HG03439 (cell line): ENCODE results near the gene ETV7.
"Not testable (repeated sequence)": the region's sequence is repeated elsewhere in the genome, so short reads cannot be mapped to it uniquely, and the experiment has no call there.

ENCODE experiments used
- ATAC-seq: cut with Tn5 transposase; IDR thresholded peaks from one replicate; pipeline ENCODE4 v1.9.1; 2021; ENCODE audit warnings: mild to moderate bottlenecking, moderate library complexity; ENCODE audit not compliant: unreplicated experiment

ETV7 gene

DNA sequence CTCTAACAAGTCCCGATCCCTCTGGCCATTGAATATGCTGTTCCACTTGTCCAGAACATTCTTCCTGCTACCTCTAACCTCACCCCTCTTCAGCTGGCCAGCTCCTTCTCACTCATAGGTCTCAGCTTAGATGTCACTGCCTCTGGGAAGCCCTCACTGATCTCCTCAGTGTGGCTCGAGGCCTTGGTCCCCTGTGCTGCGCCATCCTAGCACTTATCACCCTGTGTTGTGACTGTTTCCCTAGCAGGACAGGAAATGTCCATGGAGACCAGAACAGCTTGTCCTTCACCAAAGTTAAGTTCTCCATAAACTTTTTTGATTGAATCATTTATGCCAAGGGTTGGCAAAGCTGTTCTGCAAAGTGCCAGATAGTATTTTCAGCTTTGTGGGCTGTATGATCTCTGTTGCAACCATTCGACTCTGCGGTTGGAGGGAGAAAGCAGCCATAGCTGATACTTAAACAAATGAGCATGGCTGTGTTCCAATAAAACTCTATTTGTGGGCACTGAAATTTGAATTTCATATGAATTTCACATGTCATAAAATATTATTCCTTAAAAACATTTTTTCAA lies 44.3 kb downstream of the ETV7 start:
- no peak for ATAC-seq

DNA sequence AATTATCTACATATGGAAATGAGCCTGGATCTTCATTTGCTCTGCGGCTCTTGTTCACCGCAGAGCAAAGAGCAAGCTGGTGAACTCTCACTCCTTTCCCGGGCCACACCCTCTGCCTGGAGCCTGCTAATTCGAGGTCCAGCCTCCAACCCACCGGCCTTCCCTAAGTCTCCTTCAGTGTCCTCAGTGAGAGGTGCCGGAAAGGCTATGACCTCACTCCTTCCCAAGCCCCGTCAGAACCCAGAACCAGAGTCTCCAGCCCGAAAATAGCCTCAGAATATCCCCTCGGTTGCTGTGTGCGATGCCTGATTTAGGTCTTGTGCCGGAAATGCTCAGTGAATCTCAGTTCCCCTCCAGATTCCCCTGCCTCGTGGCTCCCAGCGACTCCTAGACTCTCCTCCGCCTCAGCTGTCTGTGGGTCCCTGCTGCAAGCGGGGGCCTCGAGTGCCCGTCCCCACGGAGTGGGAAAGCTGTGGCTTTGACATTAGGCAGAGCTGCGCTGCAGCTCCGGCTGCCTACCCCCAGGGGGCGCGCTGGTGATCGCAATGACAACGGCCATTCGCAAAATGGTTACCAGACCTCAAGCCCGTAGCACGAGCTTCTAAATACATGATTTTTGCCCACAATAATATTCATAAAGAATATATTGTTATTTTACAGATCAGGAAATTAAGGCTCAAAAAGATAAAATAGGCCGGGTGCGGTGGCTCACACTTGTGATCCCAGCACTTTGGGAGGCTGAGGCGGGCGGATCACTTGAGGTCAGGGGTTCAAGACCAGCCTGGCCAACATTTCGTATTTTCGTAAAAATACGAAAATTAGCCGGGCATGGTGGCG lies 46.6 kb downstream of the ETV7 start:
- ATAC-seq = no peak

DNA sequence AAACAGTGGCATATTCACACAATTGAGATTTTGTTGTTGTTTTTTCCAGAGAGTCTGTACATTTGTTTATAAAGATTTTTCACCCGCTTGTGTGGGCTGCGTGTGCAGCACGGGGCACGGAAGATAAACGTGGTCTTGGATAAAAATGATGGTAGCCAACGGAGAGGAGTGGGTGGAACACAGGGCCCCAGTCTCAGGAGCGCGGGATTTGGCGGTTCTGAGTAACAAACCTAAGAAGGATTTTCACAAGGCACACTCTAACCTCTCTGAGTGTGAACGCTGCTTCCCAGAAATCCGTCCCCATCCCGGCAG lies 47.2 kb downstream of the ETV7 start:
- no peak for ATAC-seq

DNA sequence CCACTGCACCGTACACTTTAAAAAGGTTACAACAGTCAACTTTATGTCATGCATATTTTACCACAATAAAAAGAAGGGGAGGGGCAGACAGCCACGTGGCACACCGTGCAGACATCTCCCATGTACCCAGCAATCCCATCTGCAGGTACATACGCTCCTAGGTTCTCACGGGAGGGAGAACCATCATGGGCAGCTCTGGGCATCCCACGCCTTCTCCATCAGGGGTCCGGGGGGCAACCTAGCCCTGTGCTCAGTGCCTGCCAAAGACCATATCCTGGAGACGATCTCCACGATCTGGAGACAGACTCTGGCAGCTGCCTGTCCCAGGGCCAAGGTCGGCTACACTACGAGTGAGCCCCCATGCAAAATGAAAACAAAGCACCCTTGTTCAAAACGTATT lies 48.3 kb downstream of the ETV7 start:
- no peak for ATAC-seq

DNA sequence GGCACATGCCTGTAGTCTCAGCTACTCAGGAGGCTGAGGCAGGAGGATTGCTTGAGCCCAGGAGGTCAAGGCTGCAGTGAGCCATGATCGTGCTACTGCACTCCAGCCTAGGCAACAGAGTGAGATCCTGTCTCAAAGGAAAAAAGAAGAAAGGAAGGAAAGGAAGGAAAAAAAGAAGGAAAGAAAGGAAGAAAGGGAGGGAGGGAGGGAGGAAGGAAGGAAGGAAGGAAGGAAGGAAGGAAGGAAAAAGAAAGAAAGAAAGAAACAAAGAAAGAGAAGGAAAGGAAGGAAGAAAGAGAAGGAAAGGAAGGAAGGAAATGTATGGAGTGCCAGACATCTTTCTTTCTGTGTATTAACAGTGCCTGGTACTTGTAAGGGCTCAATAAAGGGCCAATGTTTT lies 49.2 kb downstream of the ETV7 start:
- not testable (repeated sequence) for ATAC-seq

DNA sequence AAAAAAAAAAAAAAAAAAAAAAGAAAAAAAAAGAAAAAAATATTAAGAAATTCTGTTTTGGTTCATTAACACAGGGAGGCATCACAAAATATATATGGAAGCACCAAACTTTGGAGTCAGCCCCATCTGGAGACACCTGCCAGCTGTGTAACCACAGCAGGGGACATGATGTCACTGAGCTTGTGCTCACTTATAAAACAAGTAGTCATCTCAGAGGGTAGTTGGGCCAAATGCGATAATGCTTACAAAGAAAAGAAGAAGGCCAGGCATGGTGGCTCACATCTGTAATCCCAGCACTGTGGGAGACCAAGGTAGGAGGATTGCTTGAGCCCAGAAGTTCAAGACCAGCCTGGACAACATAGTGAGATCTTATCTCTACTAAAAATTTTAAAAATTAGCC lies 49.7 kb downstream of the ETV7 start:
- ATAC-seq = no peak

DNA sequence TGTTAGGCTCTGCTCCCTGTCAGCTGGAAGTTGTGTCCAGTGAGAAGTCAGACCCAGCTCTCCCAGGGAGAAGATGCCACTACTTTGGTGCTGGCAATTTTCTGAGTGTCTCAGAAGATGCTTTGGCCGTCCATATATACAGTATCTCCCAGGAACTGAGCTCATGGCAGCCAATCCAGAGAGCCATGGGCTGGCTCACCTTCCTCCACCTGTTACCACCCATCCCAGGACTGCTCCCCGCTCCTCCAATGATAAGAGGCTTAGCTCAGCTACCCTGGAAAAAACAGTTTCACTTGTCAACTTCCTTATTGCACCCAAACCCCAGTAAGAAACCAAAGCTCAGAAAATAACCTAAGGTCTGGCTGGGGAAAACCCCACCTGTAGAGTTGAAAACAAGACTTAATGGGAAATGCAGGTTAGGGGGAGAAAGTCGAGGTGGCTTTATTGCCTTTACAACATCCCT lies 50.7 kb downstream of the ETV7 start, which contains the start of gene BNIP5:
BNIP5 (minus strand) TSS at position 110 of the 463 bp plus-strand sequence. CDS start 6,198 bp downstream, outside the sequence.
- ATAC-seq = no peak

DNA sequence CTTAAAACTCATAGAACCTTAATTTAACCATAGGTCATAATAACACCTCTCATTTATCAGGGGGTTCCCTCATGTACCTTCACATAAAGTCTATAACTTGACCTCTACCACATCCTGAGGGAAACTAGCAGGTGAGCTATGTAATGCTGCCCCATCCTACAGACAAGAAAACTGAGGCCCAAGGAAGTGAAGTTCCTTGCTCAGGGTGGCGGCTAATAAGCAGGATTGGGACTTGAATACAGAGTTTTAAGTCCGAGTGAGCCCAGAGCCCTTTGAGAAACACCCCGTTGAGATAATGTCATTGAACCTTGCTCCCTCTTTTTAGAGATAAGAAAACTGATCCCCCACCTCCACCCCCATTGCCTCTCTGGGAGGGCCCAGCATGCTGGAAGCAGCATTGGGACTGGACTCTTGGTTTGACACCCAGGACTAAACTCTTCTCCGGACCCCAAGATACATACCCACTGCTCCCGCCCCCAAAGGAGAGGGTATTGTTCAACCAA lies 51.2 kb downstream of the ETV7 start:
- ATAC-seq = no peak

DNA sequence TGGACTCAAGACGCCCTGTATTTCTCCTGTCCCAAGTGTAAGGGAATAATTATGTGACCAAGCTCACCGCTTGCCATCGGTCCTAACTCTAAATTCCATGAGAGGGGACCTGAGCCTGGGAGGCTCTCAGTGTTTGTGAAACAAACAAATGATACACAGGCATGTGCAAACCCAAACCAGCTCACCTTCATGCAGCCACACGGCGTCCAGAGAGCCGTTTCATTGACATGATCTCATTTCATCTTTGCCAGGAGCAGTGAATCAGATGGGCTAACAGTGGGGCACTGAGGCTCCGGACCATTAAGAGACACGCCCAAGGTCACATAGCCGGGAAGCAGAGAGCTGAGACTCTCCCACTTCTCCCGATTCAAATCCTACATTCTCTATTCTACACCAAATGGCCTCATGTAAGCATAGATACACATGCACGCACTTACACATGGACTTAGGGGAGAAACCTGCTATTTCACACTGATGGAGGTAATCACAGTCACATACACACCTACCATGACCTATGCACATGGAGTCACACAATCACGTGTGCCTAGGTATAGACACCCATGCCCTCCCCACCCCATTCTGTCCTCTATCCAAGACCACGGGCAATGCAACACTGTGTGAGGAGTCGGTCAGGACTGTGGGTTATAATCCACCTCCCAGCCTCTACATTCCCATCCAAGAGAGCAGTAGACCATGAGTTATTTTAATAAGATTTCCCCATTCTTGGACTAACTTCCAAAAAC lies 51.8 kb downstream of the ETV7 start:
- no peak for ATAC-seq

DNA sequence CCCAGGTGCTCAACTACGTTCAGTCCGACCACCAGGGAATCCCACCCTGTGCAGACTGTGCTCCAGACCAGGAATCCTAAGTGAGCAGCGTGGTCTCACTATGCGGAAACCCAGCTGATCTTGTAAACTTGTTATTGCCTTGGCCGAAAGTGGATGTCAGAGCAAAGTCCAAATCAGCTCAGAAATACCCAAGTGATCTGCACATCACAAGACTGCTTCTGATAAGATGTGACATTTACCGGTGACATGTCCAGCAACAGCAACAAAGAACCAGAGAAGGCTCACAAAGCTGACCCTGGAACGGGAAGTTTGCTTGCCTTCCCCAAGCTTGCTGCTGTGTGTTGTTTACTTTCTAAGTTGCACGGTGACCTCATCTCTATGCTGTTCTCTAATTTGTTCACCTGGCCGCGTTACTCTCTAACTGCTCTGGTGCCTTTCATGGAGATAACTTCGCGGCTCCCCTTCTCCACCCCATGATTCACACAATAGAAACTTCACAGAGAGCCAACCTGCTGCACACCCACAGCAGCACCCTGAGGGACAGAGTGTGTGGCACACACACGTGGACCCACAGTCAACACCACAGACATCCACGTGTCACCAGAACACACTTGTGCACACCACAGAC lies 52.5 kb downstream of the ETV7 start:
- no peak for ATAC-seq

DNA sequence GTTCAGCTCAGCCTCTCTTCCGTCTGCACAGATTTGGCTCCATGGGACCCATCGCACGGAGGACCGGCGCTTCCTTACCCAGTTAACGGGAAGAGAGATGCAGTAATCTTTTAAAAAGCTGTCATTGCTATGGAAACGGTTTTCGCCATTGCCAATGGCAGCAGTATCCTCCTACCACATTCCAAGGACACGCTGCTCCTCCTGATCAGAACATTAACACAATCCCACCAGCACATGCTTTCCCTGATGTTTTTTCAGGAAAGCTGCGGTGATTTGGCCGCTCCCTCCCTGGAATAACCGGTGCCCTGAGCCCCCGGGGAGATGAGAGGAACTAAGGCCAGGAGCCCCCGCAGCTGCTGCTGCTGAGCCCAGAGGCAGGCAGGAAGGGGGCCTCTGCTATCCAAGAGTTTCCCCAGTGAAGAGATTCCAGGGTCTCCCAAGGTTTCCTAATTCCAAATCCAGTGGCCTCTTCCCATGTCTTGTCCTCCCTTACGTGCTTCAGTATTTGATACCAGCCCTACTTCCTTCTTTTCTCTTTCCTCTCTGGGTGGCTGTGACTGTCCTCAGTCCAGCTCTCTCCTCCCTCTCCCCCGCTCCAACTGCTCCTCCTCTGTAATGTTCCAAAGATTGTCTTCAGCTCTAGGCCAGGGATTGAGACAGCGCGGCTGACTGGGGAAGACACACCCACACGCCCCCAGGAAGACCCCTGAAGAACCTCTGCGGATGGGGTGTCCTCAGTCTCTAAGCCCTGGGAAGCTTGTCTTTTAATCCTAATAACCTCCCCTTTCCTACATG lies 53.3 kb downstream of the ETV7 start:
- ATAC-seq = no peak

DNA sequence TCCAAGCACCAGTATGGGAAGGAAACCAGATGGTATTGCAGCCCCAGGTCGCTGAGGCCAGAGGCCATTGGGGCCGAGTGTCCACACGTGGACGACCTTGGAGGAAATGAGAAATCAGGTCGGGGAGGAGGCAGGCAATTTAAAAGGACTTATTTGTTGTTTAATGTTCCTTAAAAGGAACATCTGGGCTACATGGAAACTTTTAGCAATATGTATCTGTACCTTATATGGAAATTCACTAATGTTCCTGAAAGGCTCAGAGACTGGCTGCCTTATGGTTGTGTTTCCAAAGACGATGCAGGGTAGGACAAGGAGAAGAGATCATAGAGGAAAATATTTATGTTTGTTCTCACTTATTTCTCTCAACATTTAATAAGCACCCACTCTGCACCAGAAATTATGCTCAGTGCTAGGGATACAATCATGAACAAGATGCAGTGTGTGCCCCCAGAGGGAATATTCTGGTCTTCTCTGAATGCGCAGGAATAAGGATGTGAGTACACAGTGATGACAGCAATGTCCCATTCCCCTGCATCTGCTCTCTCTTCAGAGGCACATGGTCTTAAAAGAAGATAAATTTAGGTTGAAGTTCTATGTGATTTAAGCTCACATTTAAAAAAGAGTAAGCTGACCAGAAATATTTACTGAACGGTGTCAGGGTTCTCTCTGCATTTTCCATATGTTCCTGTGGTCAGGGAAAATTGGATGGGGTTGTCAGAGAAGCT lies 54.1 kb downstream of the ETV7 start:
- no peak for ATAC-seq

DNA sequence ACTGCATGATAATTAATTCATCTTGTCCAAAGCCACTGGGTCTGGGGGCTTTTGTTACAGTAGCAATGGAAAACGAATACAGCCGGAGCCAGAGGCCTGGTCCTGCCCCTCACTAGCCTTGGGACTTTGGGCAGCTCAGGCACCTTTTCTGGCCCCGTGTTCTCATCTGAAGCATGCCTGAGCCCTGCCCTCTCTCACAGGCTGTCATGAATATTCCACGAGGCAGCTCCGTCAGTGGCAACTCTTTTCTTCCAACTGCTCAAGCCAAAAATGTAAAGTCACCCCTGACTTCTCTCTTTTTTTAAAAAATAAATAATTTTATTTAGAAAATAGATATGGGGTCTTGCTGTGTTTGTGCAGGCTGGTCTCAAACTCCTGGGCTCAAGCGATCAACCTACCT lies 56.1 kb downstream of the ETV7 start:
- ATAC-seq = no peak

DNA sequence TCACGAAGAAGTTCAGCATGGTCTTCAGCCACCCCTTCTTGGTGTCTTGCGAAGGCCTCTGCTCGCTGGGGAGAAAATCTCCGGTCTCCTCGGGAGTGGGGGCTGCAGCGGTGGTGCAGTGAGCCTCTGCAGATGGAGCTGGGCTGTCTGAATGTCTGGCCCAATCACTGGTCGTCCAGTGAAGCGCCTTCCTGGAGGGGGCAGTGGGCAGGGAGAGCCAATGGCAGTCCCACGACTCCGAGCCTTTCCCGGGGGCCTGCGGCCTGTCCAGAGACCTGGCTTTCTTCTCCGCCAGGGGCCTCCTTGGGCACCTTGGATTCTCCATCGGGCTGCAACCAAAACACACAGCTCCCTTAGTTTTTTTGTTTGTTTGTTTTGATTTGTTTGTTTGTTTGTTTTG lies 57.1 kb downstream of the ETV7 start:
- no peak for ATAC-seq

DNA sequence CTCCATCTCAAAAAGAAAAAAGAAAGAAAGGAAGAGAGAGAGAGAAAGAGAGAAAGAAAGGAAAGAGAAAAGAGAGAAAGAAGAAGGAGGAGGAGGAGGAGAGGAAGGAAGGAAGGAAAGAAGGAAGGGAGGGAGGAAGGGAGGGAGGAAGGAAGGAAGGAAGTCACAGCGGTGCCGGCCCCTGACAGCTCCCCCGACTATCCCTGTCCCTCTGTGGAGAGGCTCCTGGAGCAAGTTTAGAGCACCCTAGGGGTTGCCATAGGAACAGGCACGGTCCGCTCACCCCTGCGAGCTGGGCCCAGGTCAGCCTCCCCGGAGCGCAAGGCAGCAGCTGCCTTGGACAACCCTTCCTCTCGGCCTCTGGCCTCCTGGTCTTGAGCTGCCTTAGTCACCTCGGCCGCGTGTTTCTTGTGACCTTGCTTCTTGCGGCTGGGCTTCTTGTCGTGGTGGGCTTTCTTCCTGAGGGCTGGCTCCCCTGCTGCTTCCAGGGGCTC lies 57.6 kb downstream of the ETV7 start:
- no peak for ATAC-seq

DNA sequence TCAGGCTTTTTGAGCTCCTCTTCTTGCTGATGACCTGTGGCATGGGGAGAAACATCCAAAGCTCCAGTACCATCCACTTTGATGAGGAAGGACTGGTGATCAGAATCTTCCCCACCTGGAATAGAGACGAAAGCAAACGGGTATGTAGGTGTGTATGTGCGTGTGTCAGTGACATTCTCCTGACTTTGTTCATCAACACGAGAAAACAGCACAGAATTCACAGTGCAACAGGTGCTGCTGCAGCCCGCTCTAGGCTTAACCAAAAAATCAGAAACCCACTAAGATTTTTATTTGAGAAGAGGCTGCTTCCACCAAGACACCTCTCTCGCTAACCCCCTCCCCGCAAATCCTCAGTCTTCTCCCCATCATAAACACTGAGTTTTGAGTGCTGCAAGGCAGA lies 58.9 kb downstream of the ETV7 start:
- ATAC-seq = no peak

DNA sequence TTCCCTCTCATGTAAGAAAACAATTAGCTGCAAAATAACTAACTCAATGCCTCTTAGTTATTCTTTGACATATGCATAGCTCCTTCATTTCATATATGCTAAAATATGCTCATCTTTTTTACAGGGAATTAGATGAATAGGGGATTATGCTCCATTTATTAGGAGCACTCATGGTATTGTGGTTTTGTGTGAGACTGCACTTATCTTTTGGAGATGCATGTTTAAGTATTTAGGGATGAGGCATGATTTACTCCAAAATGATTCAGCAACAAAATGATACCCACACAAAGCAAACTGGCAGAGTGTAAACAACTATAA lies 59.6 kb downstream of the ETV7 start:
- no peak for ATAC-seq

DNA sequence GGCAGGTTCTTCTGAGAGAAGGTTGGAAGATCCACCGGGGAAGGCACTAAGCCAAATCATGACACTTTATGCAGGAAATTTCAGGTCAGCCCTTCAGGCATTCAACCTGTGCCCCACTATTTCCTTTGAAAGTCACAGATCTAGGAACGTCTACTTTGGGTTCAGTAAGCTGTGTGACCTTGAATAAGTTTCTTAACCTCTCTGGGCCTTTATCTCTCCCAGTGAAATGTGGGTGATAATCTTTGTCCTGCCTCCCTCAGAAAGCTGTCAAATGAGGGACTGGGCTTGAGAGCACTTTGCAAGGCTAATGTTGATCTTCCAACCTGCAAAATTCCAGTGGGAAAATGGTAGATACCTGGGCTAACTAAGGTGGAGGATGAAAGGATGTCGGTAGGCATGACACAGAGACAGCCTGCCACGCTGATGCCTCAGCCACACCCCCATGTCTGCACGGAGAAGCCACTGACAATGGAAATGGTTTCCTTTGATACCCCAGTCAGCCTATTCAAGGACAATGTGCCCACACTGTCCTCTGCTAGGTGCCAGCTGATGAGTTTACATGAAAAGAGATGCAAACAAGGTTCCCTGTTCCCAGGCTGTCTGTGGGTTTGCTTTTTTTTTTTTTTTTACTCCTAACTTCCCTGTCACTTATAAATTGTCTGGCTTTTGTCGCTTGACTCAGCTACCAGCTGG lies 60.1 kb downstream of the ETV7 start:
- no peak for ATAC-seq

DNA sequence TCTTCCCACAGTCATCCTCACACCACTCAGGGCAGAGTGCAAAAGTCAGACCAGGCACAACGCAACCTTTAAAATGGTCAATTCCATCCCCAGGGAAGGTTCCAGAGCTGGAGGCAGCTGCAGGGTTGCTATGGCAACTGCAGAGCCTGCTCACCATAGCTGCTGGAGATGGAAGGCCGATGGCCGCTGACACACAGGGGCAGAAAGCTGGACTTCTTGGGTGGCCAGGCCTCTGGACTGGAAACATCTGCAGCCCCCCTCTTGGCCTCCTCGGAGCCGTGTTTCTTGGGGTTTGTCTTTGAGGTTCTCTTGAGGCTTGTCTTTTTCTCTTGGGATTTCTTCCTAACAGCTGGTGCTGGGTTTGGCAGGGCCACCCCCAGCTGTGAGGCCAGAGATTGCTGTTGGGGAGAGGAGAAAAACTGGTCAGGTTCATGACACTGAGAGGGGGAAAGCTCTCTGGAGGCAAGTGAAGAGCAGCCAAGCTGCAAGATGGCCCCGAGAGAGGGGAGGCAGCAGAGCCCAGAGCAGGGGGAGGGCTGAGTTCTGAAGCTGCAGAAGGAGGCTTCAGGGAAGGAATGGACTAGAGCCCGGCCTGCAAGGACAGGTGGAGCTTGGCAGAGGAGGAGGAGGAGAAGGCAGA lies 61.0 kb downstream of the ETV7 start:
- ATAC-seq = no peak
